ENCODE data around the gene KLC4. TPM values are rescaled to one million over a fixed set of nuclear protein-coding genes. Genes with fewer than 3 reads are reported as not detected.
A peak's percentile ranks its signal among the peaks of the same experiment; 100 is the strongest.

KLC4 gene
- total RNA-seq, 1 experiment from 2014 or later: 17.5 TPM

DNA sequence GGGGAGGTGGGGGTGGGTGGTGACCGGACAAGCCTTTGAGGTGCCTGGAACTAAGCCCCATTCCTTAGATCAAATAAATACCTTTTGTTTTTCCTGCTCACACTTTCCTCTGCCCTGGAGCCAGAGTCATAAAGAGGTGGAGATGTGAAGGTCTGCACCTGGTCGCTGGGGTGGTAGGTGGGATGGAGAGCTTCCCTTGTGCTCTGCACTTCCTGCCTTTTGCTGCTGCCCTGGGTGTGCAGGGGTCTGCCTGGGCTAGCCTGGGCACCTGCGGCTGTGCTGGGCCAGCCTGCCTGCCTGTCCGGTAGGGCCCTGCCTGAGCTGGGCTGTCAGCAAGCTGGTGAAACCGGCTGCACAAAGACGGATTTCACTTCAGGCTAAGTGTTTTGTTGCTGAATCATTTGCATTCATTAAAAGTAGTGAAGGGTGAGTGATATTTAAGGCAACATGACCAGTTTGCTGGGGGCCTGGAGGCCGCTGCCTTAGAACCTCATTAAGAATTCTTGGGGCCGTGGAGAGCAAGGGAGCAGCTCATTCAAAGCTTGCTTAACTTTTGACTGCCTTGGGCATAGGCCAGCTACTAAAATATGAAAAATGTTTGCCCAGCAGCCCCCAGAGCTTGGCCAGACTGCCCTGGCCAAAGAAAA is 37.1 kb downstream of the KLC4 start:
- H3K4me3 Mint-ChIP-seq (ENCODE audit: unreplicated experiment): peak overlapping the region; percentile 55
- no TSS peak for BruUV-seq (replicated peaks)
- peaks cover 5% of the 10 kb centered on the region for H3K36me3 Mint-ChIP-seq (ENCODE audit: insufficient read depth, unreplicated experiment)
- peaks cover 31% of the 10 kb centered on the region for H3K4me1 Mint-ChIP-seq (ENCODE audit: insufficient read depth, unreplicated experiment)
- TF ChIP-seq, protein P1, sequence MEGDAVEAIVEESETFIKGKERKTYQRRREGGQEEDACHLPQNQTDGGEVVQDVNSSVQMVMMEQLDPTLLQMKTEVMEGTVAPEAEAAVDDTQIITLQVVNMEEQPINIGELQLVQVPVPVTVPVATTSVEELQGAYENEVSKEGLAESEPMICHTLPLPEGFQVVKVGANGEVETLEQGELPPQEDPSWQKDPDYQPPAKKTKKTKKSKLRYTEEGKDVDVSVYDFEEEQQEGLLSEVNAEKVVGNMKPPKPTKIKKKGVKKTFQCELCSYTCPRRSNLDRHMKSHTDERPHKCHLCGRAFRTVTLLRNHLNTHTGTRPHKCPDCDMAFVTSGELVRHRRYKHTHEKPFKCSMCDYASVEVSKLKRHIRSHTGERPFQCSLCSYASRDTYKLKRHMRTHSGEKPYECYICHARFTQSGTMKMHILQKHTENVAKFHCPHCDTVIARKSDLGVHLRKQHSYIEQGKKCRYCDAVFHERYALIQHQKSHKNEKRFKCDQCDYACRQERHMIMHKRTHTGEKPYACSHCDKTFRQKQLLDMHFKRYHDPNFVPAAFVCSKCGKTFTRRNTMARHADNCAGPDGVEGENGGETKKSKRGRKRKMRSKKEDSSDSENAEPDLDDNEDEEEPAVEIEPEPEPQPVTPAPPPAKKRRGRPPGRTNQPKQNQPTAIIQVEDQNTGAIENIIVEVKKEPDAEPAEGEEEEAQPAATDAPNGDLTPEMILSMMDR (IDR thresholded peaks at IDR 0.05; ENCODE audit: unreplicated experiment): no peak
- peak; percentile 83 for DNase-seq (ENCODE audit: unreplicated experiment)
- CTCF ChIA-PET: interaction anchor here (0.6 to 1.8 kb wide), 12 partner anchors 14 to 383 kb away, joined by 3 to 9 read pairs (median 4); partner anchors contain the start of gene SRF
- intact Hi-C loops (cut with micrococcal nuclease): no loop called here
- no peaks in the 10 kb centered on the region for H3K9me3 Mint-ChIP-seq (ENCODE audit: unreplicated experiment)
- H3K27ac Mint-ChIP-seq (ENCODE audit: low read depth, unreplicated experiment): peak overlapping the region; percentile 92
- POLR2A ChIA-PET: interaction anchor here (0.6 to 6.8 kb wide), 32 partner anchors 8 to 1243 kb away, joined by 3 to 44 read pairs (median 4); partner anchors contain the start of genes CUL7, KLC4, KLHDC3 and MEA1
- no peaks in the 10 kb centered on the region for H3K27me3 Mint-ChIP-seq (ENCODE audit: insufficient read depth, unreplicated experiment)

DNA sequence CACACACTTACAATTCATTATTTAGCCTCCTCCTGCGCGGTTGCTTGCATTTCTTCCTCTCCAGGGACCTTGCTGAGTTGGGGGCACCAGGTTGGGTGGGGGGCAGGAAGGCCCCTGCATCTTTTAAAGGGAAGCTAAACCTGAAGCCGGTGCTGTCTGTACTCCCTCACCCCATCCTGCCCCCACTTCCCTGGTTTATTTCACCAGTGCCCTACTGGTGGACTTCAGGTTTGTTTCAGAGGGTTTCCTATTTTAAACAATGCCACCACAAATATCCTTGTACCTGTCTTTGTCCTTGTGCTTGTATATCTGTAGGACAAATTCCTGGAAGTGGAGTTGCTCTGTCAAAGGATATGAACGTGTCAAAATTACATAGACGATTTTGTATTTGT is 37.7 kb downstream of the KLC4 start:
- intact Hi-C loops (cut with micrococcal nuclease): no loop called here
- H3K4me1 Mint-ChIP-seq (ENCODE audit: insufficient read depth, unreplicated experiment): peaks cover 31% of the 10 kb centered on the region
- peak overlapping the region; percentile 55 for H3K4me3 Mint-ChIP-seq (ENCODE audit: unreplicated experiment)
- H3K27ac Mint-ChIP-seq (ENCODE audit: low read depth, unreplicated experiment): peak overlapping the region; percentile 92
- H3K9me3 Mint-ChIP-seq (ENCODE audit: unreplicated experiment): no peaks in the 10 kb centered on the region
- ChIA-PET CTCF (interaction anchor here (0.6 to 1.8 kb wide), 10 partner anchors 14 to 383 kb away, joined by 3 to 9 read pairs (median 4); no protein-coding TSS in a partner anchor), POLR2A (interaction anchor here (0.6 to 6.8 kb wide), 20 partner anchors 8 to 482 kb away, joined by 3 to 44 read pairs (median 6); partner anchors contain the start of genes CUL7, KLC4, KLHDC3 and MEA1)
- peaks cover 5% of the 10 kb centered on the region for H3K36me3 Mint-ChIP-seq (ENCODE audit: insufficient read depth, unreplicated experiment)
- no peak for DNase-seq (ENCODE audit: unreplicated experiment)
- no TSS peak for BruUV-seq (replicated peaks)
- no peaks in the 10 kb centered on the region for H3K27me3 Mint-ChIP-seq (ENCODE audit: insufficient read depth, unreplicated experiment)
- TF ChIP-seq, protein P1 (IDR thresholded peaks at IDR 0.05; ENCODE audit: unreplicated experiment): no peak

DNA sequence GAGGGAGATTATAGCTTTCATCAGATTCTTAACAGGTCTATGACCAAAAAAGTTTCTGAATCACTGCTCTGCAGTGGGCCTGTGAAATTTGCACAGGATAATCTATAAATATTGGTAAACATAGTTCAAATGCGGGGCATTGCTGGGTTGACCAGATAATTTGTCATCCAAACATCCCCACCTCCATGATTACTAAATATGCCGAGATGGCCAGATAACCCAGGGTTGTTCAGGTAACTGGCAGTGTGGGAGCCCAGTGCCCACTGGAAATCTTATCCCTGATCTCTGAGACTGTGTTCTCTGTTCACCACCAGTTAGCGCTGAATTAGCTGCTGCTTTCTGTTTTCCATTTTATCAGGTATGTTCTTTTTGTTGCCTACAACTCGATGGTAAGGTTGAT is 38.1 kb downstream of the KLC4 start:
- Mint-ChIP-seq H3K27me3 (ENCODE audit: insufficient read depth, unreplicated experiment) (no peaks in the 10 kb centered on the region), H3K4me3 (ENCODE audit: unreplicated experiment) (peak overlapping the region; percentile 55), H3K36me3 (ENCODE audit: insufficient read depth, unreplicated experiment) (peaks cover 5% of the 10 kb centered on the region), H3K4me1 (ENCODE audit: insufficient read depth, unreplicated experiment) (peaks cover 31% of the 10 kb centered on the region), H3K27ac (ENCODE audit: low read depth, unreplicated experiment) (peak overlapping the region; percentile 92), H3K9me3 (ENCODE audit: unreplicated experiment) (no peaks in the 10 kb centered on the region)
- POLR2A ChIA-PET: interaction anchor here (0.7 to 6.8 kb wide), 15 partner anchors 9 to 1251 kb away, joined by 3 to 44 read pairs (median 6); partner anchors contain the start of genes CUL7, KLC4, KLHDC3 and MEA1
- no TSS peak for BruUV-seq (replicated peaks)
- no peak for DNase-seq (ENCODE audit: unreplicated experiment)
- CTCF ChIA-PET: interaction anchor here (0.6 to 1.8 kb wide), 10 partner anchors 15 to 1389 kb away, joined by 3 to 9 read pairs (median 4); no protein-coding TSS in a partner anchor
- intact Hi-C loops (cut with micrococcal nuclease): no loop called here
- TF ChIP-seq, protein P1 (IDR thresholded peaks at IDR 0.05; ENCODE audit: unreplicated experiment): no peak

DNA sequence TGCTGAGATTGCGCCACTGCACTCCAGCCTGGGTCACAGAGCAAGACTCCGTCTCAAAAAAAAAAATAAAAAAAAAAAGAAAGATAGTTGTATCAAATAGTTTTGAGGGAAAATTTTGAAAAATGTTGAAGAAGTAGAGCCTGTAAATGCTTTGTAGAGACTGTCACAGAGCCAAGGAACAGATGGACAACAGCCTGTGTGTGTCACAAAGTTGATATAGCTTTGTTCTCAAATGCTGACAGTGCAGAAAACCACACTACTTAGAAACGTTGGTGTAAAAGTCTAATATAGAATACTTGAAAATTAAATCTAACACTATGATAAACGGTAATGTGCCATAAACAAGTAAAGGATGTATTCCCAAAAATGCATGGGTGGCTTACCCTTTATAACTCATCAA is 42.1 kb downstream of the KLC4 start:
- ChIA-PET CTCF (interaction anchor here (0.6 kb wide), 3 partner anchors 23 to 200 kb away, joined by 3 to 6 read pairs (median 4); no protein-coding TSS in a partner anchor), POLR2A (interaction anchor here (1.6 to 6.8 kb wide), 3 partner anchors 9 to 25 kb away, joined by 3 to 44 read pairs (median 13); partner anchors contain the start of gene PTK7)
- Mint-ChIP-seq H3K4me3 (ENCODE audit: unreplicated experiment) (no peak overlapping the region), H3K4me1 (ENCODE audit: insufficient read depth, unreplicated experiment) (peaks cover 28% of the 10 kb centered on the region), H3K27ac (ENCODE audit: low read depth, unreplicated experiment) (no peak overlapping the region), H3K9me3 (ENCODE audit: unreplicated experiment) (no peaks in the 10 kb centered on the region), H3K27me3 (ENCODE audit: insufficient read depth, unreplicated experiment) (no peaks in the 10 kb centered on the region), H3K36me3 (ENCODE audit: insufficient read depth, unreplicated experiment) (no peaks in the 10 kb centered on the region)
- BruUV-seq (replicated peaks): no TSS peak
- intact Hi-C loops (cut with micrococcal nuclease): no loop called here
- TF ChIP-seq, protein P1 (IDR thresholded peaks at IDR 0.05; ENCODE audit: unreplicated experiment): no peak
- DNase-seq (ENCODE audit: unreplicated experiment): no peak

Measured in MCF 10A (cell line).